Smooth muscle cell (in vitro differentiated cells): ENCODE results near the gene PROSER2. TPM values are rescaled to one million over a fixed set of nuclear protein-coding genes. Genes with fewer than 3 reads are reported as not detected.

ENCODE experiments used
- DNase-seq: peaks from one replicate; lab custom pipeline; 2025; ENCODE audit not compliant: unreplicated experiment; lab: John Stamatoyannopoulos, UW
- H2AFZ ChIP-seq: fragments of 200-600 bp; sonication (generic); 2 replicates; pipeline ENCODE4 v1.6.0; 2016; ENCODE audit warnings: antibody characterized with exemption, low read depth, mild to moderate bottlenecking
- H3F3A ChIP-seq: fragments of 200-600 bp; sonication (generic); 2 replicates; pipeline ENCODE4 v1.6.0; 2017; ENCODE audit warnings: antibody characterized with exemption, low read depth
- H3K27ac ChIP-seq: fragments of 200-600 bp; sonication (generic); 2 replicates; pipeline ENCODE4 v1.5.1; 2016; ENCODE audit warnings: low read depth, mild to moderate bottlenecking
- H3K27me3 ChIP-seq: fragments of 200-600 bp; sonication (generic); 2 replicates; pipeline ENCODE4 v1.6.1; 2016; ENCODE audit warnings: low read depth, mild to moderate bottlenecking
- H3K36me3 ChIP-seq: fragments of 200-600 bp; sonication (generic); 2 replicates; pipeline ENCODE4 v1.5.1; 2016; ENCODE audit warnings: low read depth
- H3K4me1 ChIP-seq: fragments of 200-600 bp; sonication (generic); 2 replicates; pipeline ENCODE4 v1.5.1; 2016; ENCODE audit warnings: low read depth
- H3K4me2 ChIP-seq: fragments of 200-600 bp; sonication (generic); 2 replicates; pipeline ENCODE4 v1.6.0; 2016; ENCODE audit warnings: mild to moderate bottlenecking
- H3K4me3 ChIP-seq: fragments of 200-600 bp; sonication (generic); 2 replicates; pipeline ENCODE4 v1.5.1; 2016; ENCODE audit warnings: mild to moderate bottlenecking
- H3K79me2 ChIP-seq: fragments of 200-600 bp; sonication (generic); 2 replicates; pipeline ENCODE4 v1.6.0; 2016; ENCODE audit warnings: low read depth, mild to moderate bottlenecking
- H3K9ac ChIP-seq: fragments of 200-600 bp; sonication (generic); 2 replicates; pipeline ENCODE4 v1.6.0; 2016; ENCODE audit warnings: low read depth
- H3K9me3 ChIP-seq: fragments of 200-600 bp; sonication (generic); replicated peaks from 2 replicates; pipeline ENCODE4 v1.5.1; 2016; ENCODE audit warnings: low read depth
- H4K20me1 ChIP-seq: fragments of 200-600 bp; sonication (generic); 2 replicates; pipeline ENCODE4 v1.6.0; 2016; ENCODE audit warnings: low read depth
- WGBS: methylation state at CpG from one replicate; pipeline ENCODE4 v1.1.7; 2016; ENCODE audit warnings: low lambda C conversion rate; 5-methylcytosine and 5-hydroxymethylcytosine counted together
- polyA plus RNA-seq: library from polyadenylated mRNA; unstranded; fragments of >200 nt; fragmentation: Nextera tagmentation; extraction: Ambion mirVana; gene quantifications from 2 replicates; pipeline ENCODE4 v1.2.1, GENCODE V29; 2016
- total RNA-seq: library from RNA; depleted of rRNA; stranded (reverse); fragments of >200 nt; gene quantifications from 2 replicates; pipeline ENCODE4 v1.2.3, GENCODE V29; 2014
- TF ChIP-seq, protein P1 (sequence below): fragments of 200-600 bp; sonication (generic); IDR thresholded peaks from 2 replicates; pipeline ENCODE4 v1.5.1; 2017; ENCODE audit warnings: borderline replicate concordance, mild to moderate bottlenecking, antibody characterized with exemption; ENCODE audit not compliant: insufficient read depth, poor library complexity, severe bottlenecking

Gene PROSER2
- total and polyA plus RNA-seq, 2 experiments from 2014 or later: 4.9 to 8.2 TPM

- peak overlapping the region; percentile 87 for H2AFZ ChIP-seq
- H3K4me2 ChIP-seq: peak overlapping the region; percentile 77
- no peaks in the 10 kb centered on the region for H3K27me3 ChIP-seq
- no peak for DNase-seq
- no peak overlapping the region for H3K9ac ChIP-seq
- H3F3A ChIP-seq: no peaks in the 10 kb centered on the region
- peaks cover 12% of the 10 kb centered on the region for H3K4me1 ChIP-seq
- no peaks in the 10 kb centered on the region for H3K79me2 ChIP-seq
- H3K27ac ChIP-seq: no peak overlapping the region
- no peaks in the 10 kb centered on the region for H4K20me1 ChIP-seq
- no peaks in the 10 kb centered on the region for H3K36me3 ChIP-seq
- no peaks in the 10 kb centered on the region for H3K9me3 ChIP-seq
- 41% methylated on average over 23 of the region's 23 CpGs for WGBS
- no peak overlapping the region for H3K4me3 ChIP-seq
- TF ChIP-seq, protein P1, sequence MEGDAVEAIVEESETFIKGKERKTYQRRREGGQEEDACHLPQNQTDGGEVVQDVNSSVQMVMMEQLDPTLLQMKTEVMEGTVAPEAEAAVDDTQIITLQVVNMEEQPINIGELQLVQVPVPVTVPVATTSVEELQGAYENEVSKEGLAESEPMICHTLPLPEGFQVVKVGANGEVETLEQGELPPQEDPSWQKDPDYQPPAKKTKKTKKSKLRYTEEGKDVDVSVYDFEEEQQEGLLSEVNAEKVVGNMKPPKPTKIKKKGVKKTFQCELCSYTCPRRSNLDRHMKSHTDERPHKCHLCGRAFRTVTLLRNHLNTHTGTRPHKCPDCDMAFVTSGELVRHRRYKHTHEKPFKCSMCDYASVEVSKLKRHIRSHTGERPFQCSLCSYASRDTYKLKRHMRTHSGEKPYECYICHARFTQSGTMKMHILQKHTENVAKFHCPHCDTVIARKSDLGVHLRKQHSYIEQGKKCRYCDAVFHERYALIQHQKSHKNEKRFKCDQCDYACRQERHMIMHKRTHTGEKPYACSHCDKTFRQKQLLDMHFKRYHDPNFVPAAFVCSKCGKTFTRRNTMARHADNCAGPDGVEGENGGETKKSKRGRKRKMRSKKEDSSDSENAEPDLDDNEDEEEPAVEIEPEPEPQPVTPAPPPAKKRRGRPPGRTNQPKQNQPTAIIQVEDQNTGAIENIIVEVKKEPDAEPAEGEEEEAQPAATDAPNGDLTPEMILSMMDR: no peak
These were observed 78.8 kb downstream of the PROSER2 start for GRCh38 chr10:11901833-11902475.

DNA sequence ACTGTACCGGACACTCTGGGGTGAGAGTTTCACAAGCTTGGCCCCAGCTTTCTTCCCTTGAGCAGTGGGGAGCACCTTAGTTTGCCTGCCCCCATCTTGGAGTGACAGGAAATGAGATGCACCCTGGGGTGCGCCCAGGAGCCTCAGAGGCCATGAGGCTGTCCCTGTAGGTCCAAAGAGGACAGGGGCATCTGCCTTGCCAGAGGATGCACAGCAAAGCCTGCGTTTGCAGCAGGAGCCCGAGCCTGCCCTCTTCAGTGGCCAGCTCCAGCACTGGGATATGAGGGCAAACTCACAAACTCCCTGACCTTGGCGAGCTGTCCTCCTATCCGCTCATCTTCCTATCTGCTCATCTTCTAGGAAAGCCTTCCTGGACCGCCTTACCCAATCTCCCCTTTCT lies 79.5 kb downstream of the PROSER2 start:
- no peak overlapping the region for H3K9ac ChIP-seq
- no peaks in the 10 kb centered on the region for H3K79me2 ChIP-seq
- H3K27ac ChIP-seq: no peak overlapping the region
- H3K27me3 ChIP-seq: no peaks in the 10 kb centered on the region
- no peaks in the 10 kb centered on the region for H4K20me1 ChIP-seq
- no peaks in the 10 kb centered on the region for H3F3A ChIP-seq
- H3K9me3 ChIP-seq: no peaks in the 10 kb centered on the region
- TF ChIP-seq, protein P1: no peak
- WGBS: 97% methylated on average over 7 of the region's 7 CpGs
- no peak for DNase-seq
- H3K4me3 ChIP-seq: no peak overlapping the region
- H3K4me1 ChIP-seq: peaks cover 12% of the 10 kb centered on the region
- no peak overlapping the region for H2AFZ ChIP-seq
- no peak overlapping the region for H3K4me2 ChIP-seq
- no peaks in the 10 kb centered on the region for H3K36me3 ChIP-seq

DNA sequence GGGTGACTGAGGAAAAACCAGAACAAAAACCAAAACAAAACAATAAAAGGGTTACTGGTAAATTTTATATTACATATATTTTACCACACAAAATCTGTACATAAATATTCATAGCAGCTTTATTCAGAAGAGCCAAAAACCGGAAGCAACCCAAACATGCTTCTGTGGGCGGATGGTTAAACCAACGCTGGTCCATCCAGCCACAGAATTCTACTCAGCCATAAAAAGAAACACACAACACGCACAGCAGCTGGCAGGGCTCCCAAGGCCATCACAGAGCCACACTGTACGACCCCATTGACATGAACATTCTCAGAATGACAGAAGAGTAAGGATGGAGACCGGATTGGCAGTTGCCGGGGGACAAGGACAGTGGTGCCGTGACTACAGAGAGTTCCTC lies 83.6 kb downstream of the PROSER2 start:
- Histone ChIP-seq H3K9ac (no peak overlapping the region), H3K4me2 (no peak overlapping the region), H3K9me3 (no peaks in the 10 kb centered on the region), H3K27ac (no peak overlapping the region), H4K20me1 (no peaks in the 10 kb centered on the region), H3F3A (no peaks in the 10 kb centered on the region), H3K79me2 (no peaks in the 10 kb centered on the region), H2AFZ (no peak overlapping the region), H3K4me1 (peaks cover 3% of the 10 kb centered on the region), H3K4me3 (no peak overlapping the region), H3K27me3 (peaks cover 7% of the 10 kb centered on the region), H3K36me3 (no peaks in the 10 kb centered on the region)
- TF ChIP-seq, protein P1: no peak
- WGBS: 68% methylated on average over 8 of the region's 8 CpGs
- no peak for DNase-seq

DNA sequence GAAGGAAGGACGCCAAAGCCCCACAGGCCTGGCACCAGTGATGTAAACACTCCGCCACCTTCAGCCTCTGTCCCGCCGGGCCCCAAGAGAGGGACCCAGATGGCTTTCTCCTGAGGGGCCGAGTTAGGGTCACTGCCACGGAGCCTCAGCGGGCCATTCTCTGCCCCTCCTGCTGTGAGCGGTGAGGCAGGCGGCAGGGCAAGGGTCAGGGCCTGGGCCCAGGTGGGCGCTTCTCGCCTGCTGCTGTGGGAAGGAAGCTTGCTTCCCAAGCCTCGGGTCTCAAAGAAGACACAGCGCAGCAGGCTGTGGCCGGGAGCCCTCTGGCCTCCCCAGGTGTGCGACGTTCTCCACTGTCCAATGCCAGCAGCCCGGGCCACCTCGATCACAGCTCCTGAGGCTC lies 84.8 kb downstream of the PROSER2 start:
- H3K4me1 ChIP-seq: peaks cover 2% of the 10 kb centered on the region
- no peaks in the 10 kb centered on the region for H4K20me1 ChIP-seq
- no peak overlapping the region for H3K27ac ChIP-seq
- no peak overlapping the region for H3K4me3 ChIP-seq
- H3K36me3 ChIP-seq: no peaks in the 10 kb centered on the region
- no peak overlapping the region for H3K9ac ChIP-seq
- no peaks in the 10 kb centered on the region for H3K9me3 ChIP-seq
- WGBS: 96% methylated on average over 18 of the region's 18 CpGs
- DNase-seq: no peak
- H3K4me2 ChIP-seq: no peak overlapping the region
- no peaks in the 10 kb centered on the region for H3F3A ChIP-seq
- H3K79me2 ChIP-seq: no peaks in the 10 kb centered on the region
- no peak overlapping the region for H2AFZ ChIP-seq
- TF ChIP-seq, protein P1: no peak
- peaks cover 7% of the 10 kb centered on the region for H3K27me3 ChIP-seq
